ENCODE measurements around the gene CREB3L2.

Gene CREB3L2

DNA sequence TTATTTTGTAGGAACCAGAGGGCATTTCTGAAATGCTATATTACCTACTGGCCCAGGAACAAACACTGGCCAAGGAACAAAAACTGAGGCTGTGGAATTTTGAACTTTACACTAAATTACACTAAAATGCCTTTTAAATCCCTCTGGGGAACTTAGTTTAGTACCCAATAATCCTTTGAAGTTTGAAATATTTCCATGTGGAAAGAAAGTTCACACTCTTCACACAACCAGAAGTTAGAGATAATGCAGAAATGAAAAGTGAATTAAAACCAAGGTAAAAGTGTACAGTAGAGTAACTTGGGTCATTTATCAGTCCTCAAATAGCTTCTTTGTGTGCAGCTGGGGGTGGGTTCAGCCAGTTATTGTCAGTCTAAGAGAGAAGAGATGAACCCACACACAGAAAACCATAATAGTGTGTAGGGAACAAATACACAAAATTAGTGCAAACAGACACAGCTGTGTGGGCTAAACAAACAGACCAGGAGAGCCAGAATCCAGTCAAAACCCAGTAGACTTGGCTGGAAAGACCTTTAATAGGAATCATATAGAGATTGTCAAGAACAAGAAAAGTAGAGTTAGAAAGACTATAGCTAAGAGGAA, 108.6 kb downstream of the CREB3L2 start:
- DNase-seq: no peak

DNA sequence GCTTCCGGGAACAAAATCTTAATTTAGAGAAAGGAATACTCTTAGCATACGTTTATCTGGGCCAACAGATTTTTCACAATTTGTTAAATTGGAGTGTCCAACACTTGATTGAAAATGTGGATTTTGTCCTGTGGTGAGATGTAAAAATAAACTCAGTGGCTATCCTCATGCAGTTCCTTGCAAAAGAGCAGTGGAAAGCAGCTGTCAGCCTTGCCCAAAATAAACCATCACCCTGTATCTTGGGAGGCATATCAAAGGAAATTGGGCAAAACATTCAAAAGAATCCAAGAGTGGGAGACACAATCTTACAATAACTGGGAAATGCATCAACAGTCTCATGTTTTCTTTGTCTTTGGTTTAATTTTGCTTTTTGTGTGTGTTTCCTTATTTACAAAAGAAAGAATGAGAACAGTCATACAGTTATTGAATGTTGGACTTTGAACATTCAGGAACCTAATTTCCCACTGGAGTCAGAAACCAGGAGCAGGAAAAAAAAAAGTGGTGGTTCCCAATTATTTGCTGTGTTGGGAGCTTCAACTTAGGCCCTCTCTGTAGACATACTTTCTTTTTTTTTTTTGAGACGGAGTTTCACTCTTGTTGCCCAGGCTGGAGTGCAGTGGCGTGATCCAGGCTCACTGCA, 110.8 kb downstream of the CREB3L2 start:
- no peak for DNase-seq

DNA sequence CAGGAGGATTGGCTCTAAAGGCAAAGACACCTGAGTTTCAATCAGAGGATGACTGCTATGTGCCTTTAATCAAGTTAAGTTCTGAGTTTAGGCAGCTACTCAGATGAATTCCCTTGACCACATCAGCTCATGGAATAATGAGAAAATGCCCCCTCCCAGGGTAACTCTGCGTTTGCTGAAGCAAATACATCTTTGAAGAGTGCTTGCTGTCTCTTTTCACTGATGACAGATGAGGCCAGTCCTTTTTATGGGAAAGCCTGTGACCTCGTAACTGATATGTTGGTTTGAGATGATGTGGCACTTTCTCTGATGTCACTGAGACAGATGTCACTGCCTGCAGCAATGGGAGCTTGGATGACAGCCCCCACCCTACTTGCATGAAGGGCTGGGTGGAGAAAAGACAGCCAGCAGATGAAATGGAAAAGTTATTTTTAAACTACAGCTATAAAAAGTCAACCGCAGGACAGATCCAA, 111.4 kb downstream of the CREB3L2 start:
- no peak for DNase-seq

DNA sequence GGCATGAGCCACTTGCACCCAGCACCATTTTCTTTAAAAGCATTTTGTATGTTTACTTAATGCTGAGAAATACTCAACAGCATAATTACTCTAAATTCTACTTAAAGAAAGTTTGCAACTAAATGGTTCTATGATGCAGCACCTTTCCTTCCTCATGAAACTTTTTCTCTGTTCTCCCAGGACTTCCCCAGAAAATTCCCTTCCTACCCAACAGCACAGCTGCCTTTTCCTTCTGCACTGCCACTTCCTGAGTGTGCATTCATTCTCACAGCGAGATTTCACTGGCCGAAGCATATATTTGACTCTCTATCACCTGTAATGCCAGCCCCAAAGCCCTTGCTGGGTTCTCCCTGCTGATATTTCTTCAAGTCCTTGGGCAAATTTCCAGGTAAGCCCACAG, 113.6 kb downstream of the CREB3L2 start:
- no peak for DNase-seq

DNA sequence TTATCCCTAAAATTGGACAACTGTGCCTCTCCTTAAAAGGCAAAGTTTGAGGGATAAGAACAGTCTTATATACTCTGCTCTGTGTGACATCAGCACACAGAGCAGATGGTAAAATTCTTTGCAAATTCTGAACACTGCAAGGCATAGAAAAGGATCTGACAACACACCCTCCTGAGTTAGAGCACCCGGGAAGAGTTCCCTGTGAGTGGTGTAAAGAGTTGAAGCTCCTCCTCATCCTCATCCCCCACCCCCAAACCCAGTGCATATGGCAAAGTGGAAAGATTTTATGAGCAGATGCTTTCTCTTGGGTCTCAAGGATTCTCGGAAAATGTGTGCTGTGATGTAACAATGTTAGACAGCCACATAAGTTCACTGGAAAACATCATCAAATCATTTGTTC, 115.1 kb downstream of the CREB3L2 start:
- DNase-seq: peak; percentile 80

- DNase-seq: no peak
These were observed 115.6 kb downstream of the CREB3L2 start for GRCh38 chr7:137886281-137886680.

GRCh38 chr7:137885678-137886077, 116.2 kb downstream of the CREB3L2 start:
- no peak for DNase-seq

DNA sequence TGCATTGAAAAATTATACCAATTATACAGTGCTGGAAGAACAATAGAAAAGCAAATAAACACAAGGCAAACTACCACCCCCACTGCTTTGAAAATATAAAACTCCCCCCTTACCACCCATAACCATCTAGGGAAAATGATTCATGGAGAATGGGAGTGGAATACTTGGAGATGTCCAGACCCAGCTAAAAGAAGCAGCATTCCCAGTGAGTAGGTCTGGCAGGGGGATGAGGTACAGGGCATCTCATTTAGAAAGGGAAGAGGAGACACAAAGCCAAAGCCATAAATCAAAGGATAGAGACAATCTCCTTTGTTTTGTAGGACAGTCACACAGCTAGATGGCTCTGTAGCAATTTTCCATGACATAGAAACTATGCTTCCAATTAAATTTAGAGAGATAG, 119.1 kb downstream of the CREB3L2 start:
- peak; percentile 44 for DNase-seq

DNA sequence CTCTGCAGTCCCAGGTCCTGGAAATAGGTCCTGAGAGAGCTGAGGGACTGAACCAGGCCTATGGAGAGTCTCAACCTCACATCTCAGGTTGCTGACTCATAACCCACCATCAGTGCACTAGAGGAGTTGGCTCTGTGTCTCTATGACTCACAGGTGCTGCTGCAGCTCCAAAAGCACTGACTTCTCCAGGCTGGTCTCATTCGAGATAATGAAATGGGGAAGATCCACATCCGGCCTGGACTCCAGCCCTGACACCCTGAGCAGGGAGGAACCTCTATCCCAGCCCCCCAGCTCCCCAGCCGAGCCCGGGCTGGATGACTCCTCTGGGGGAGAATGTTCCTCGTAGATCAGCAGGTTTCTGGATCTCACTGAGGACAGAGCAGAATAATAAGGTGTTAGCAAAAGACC, 119.6 kb downstream of the CREB3L2 start:
- DNase-seq: peak; percentile 100

DNA sequence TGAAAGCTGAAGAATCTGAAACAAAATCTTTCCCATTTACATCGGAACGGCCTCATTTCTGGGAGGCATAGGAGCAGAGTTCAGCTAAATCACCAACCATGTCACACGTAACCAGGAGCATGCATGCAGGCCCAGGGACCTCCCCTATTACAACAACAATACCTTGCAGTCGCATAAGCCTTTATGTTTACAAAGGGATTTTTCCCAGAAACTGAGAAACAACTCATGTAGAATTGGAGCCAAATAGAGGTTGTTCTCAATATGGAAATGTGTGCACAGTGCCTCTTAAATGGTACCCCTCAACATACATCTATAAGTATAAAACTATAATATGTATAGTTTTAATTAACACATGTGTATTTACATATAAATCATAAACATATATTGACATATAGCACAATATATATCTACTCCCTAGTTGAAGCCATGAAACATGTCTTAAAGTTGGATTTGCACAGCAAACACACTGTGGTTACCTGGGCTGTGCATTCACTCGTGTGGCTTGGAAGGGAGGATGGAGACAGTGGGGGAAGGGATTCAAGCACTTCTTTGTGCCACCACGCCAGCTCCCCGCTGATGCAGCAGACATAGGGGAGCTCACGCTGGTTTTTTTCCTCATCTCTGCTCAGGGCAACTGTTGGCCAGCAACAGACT, 120.2 kb downstream of the CREB3L2 start:
- DNase-seq: no peak

GRCh38 chr7:137880432-137880831, 121.5 kb downstream of the CREB3L2 start:
- DNase-seq: peak; percentile 77

- no peak for DNase-seq
These were observed 122.3 kb downstream of the CREB3L2 start for GRCh38 chr7:137879357-137880158.

- no peak for DNase-seq
These were observed 123.4 kb downstream of the CREB3L2 start for GRCh38 chr7:137878333-137878961.

GRCh38 chr7:137877027-137877675, 124.7 kb downstream of the CREB3L2 start:
- no peak for DNase-seq

DNA sequence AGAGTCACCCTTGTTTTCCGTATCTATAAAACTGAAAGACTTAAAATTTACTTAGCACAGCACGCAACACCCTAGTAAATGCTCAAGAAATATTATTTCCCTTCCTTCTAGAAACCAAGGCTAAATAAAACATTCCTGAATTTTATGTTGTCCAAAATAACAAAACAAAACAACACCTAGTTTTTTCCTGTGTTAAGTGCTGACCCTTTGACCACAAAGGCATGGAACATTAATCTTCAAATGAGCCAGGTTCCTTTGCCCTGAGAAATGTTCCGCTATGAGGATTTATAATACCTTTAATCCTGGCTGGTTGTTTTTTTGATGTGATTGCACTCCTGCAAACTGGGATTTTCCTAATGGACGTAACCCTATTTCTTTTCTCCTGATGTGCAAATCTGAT, 126.1 kb downstream of the CREB3L2 start:
- DNase-seq: no peak

DNA sequence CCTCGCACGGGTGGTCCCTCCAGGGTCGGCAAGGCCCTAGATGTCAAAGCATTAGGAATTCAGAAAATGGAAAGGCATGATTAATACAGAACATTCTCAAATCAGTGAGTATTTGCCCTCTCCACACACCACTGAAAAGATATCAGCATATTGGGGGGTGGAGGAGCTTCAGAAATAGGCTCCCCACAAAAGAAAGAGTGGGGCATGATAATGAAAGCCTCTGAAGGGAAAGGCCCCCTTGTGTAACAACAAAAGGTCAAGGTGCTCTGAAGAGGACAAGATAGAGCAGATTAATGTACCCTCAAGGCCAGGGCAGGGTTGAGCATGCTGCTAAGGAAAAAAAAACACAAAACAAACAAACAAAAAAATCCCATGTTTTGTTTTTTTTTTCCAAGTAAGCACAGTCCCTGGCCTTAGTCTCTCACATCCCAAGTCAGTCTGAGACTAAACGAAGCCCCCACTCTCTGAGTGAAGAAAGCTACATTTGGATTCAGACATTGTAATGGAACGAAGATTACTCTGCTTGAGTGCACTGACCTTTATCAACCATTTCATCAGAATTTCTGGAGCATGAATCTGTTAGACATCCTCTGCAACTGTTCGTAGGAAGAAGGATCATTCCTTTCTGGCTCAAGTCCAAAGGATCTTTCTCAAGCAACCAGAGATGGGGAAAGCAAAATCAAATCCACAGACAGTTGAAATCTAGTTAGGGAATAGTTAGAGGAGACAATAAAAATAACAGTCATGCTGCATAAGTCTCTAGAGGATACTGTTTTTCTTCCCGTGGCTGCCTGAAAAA, 127.7 kb downstream of the CREB3L2 start:
- DNase-seq: peak; percentile 97

- peak; percentile 86 for DNase-seq
These were observed 128.4 kb downstream of the CREB3L2 start for GRCh38 chr7:137873524-137873923.

DNA sequence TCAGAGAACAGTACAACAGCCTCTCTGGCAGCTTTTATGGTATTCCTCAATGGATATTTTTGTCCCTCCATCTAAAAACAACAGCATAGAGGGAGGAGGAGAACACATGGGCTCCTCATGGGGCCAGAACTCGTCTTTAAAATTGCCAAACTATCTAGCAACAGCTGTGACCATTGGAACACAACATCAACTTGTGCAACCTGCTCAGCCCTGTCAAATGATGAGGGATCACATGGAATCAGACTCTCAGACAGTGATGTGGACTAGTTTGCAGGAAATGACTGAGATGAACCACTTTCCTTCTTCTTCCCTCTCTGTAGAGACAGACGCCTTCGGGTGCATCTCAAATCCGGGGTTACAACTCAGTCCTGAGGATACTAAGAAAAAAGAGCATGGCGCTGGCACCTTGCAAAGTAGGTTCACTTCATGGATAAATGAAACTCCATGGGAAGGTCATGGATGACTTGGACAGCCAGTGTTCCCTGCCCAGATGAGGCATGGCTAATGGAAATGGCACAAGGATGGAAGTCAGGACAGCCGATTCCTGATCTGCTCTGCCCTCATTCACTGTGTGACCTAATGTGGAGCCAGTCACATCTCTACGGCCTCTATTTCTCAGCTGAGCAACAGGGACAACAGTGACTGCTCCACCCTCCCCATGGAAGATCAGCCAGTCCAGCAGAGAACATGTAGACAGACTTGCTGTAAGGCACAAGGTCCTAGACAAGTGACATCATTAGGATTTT, 130.5 kb downstream of the CREB3L2 start:
- DNase-seq: no peak

GRCh38 chr7:137870684-137871083, 131.2 kb downstream of the CREB3L2 start:
- DNase-seq: no peak

DNA sequence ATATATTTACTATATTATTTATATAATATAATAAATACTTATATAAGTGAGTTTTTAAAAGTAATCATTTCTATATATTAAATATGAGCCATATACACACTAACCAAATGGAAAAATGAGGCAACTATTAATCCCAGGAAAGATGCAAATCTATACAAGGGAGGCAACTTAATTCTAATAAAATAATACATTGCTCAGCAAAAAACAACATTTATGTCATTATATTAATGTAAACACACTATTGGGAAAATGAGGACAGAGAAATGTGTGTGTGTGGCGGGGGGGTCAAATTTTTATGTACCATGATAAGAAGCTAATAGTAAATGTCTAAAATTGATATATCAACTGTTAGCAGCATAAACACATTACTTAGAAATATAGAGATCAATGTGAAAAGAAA, 131.8 kb downstream of the CREB3L2 start:
- no peak for DNase-seq

GRCh38 chr7:137869260-137869659, 132.6 kb downstream of the CREB3L2 start:
- no peak for DNase-seq

Data from fibroblast of skin of abdomen (primary cell).